ENCODE measurements around the gene HIC1.

Gene HIC1

DNA sequence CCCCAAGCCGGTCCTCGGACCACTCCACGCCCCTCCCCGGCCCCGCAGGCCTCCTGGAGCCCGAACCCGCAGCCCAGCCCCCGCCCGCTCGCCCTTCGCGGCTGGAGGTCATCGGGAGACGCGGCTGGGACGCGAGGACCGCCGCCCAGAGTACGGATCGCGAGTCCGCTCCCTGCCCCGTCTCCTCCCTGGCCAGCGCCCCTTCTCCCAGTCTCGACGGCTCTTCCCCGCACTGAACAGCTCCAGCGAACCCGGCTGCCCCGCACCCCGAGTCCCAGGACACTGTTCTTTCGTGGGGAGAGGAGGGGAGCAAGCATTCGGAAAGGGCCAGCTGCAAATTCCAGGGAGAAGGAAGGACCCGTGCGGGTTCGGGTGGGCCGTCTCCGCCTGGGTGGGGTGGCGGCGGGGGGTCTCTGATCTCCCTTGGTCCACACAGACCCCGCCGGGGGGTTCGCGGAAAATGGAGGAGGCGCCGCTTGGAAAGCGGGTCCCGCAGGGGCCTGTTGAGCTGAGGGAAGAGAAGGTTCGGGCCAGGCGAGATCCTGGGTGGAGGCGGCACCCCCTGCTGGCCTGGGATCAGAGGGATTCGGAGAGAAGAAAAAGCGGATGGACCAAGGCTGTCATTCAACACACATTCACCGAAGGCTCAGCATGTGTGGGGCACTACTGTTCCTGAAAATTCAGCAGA, 29.1 kb upstream of the HIC1 start:
- DNase-seq: peak; percentile 77

- DNase-seq: no peak
Observed at GRCh38 chr17:2027528-2028233, 27.2 kb upstream of the HIC1 start.

GRCh38 chr17:2028234-2028614, 26.7 kb upstream of the HIC1 start:
- DNase-seq: no peak

GRCh38 chr17:2028737-2029136, 26.2 kb upstream of the HIC1 start:
- no peak for DNase-seq

- peak; percentile 89 for DNase-seq
Observed at GRCh38 chr17:2029911-2030778, 24.8 kb upstream of the HIC1 start, which contains the start of gene DPH1. DPH1 (plus strand) TSS chr17:2030153; CDS start chr17:2030170, 17 bp downstream.

DNA sequence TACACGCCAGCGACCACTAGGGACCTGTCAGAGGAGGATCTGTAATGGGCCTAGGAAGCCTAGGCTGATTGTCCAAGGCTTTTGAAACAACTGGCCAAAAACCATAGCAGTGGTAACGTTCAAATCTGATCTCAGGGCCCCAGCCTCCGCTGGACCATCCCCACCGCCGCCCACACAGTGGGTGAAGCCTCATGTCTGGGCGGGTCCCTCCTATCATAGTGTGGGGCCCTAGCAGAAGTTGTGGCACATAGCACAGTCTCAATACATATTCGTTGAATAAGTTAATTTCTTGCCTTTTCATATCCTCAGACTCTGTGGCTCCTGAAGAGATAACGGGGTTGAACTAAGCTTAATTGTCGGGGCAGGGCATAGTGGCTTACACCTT, 24.1 kb upstream of the HIC1 start:
- no peak for DNase-seq

DNA sequence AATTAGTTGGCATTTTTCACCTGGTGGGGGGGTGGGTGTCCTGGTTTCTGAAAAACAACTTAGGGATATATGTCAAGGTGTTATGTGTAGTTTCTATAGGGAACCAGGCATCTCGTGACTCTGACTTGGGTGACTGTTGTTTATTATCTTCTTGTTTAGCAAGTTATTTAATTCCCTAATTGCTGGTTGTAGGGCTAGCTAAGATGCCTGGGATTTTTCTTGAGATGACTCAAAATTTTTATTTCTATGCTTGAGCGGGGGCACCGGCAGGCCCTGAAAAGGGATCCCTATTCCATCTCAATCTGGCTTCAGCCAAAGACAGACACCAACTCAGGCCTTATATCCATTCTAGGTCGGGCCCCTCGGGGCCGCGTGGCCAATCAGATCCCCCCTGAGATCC, 21.8 kb upstream of the HIC1 start:
- no peak for DNase-seq

DNA sequence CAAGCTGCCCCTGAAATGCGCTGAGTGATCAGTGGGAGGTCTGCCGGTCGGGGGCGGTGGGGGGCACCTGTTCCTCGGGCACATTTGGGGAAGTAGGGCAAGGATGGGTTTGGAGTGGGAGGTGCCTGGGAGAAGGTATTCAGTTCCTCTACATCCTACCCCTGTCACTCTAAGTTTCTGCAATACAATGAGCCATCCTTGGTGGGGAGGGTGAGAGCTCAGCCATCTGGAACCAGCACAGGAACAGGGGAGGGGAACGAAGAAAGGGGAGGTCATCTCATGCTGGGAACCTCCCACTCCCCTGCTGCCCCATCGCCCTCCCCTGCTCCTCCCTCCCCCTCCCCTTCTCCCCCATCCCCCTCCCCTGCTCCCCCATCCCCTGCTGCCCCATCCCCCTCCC, 20.7 kb upstream of the HIC1 start:
- no peak for DNase-seq

- no peak for DNase-seq
Observed at GRCh38 chr17:2034806-2035540, 19.9 kb upstream of the HIC1 start.

GRCh38 chr17:2035541-2036488, 19.1 kb upstream of the HIC1 start:
- DNase-seq: no peak

GRCh38 chr17:2037155-2037554, 17.7 kb upstream of the HIC1 start:
- no peak for DNase-seq

DNA sequence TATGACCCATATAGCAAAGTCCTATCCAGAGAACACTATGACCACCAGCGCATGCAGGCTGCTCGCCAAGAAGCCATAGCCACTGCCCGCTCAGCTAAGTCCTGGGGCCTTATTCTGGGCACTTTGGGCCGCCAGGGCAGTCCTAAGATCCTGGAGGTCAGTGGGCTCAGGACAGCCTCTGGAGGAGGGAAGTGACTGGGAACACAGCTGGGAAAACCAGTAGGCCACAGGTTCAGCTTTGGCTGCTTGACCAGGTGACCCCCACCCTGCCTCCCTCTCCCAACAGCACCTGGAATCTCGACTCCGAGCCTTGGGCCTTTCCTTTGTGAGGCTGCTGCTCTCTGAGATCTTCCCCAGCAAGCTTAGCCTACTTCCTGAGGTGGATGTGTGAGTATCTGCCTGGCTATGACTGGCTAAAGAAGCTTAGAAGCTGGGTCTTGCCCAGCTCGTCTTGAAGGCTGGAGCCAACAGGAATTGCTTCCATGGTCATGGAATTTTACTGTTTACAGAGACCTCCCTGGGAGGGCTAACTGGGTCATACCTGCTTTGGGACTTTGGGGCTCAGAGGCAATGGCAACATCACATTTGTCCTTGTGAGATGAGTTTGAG, 14.6 kb upstream of the HIC1 start:
- DNase-seq: no peak

DNA sequence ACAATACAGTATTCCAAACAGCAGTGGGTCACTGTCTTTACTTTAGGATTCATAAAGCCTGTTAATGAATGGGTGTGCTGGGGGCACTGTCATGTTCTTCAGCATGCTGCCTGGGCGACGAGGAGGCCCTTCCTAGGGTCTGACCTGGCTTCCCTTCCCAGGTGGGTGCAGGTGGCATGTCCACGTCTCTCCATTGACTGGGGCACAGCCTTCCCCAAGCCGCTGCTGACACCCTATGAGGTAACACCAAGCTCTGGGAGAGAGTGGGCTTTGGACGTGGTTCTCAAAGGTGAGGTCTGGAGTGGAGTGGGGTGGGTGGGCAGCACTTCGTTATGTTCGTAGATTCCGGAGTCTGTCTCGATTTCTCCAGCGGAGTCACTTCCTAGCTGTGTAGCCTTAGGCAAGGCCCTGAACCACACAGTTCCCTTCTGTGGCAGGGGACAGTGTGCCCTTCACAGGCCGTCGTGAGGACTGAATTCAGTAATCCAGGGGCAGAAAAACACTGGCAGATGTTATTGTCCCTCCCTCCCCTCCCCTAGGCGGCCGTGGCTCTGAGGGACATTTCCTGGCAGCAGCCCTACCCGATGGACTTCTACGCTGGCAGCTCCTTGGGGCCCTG, 13.9 kb upstream of the HIC1 start:
- no peak for DNase-seq

DNA sequence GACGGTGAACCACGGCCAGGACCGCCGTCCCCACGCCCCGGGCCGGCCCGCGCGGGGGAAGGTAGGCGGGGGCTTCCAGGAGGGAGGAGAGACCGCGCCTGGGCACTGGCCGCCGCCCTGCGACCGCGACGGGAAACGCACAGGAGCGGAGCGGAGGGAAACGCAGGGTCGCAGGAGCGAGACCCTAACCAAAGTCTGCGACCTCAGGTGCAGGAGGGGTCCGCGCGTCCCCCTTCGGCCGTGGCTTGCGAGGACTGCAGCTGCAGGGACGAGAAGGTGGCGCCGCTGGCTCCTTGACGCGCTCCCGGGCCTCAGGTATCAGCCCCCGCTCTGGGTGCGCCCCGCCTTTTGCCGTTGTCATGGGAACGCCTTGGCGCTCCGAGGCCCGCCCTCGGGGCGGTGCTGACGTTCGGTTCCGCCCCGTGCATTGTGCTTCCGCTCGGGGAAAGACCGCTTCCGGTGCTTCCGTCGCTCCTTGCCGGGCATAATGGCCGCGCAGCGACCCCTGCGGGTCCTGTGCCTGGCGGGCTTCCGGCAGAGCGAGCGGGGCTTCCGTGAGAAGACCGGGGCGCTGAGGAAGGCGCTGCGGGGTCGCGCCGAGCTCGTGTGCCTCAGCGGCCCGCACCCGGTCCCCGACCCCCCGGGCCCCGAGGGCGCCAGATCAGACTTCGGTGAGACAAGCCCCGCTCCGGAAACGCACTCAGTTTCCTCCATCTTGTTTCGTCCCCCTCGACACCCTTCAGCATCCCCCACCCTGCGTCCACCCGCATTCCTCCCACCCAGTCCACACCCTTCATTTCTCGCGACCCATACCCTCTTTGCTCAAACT, 13.1 kb upstream of the HIC1 start, which contains the start of gene OVCA2:
OVCA2 (plus strand) TSS at position 462 of the 829 bp plus-strand sequence; CDS start at position 488, 26 bp downstream.
- DNase-seq: peak; percentile 96

GRCh38 chr17:2042390-2042847, 12.5 kb upstream of the HIC1 start:
- no peak for DNase-seq

- no peak for DNase-seq
Observed at GRCh38 chr17:2042933-2043332, 12.0 kb upstream of the HIC1 start.

- DNase-seq: no peak
Observed at GRCh38 chr17:2043785-2044184, 11.1 kb upstream of the HIC1 start.

DNA sequence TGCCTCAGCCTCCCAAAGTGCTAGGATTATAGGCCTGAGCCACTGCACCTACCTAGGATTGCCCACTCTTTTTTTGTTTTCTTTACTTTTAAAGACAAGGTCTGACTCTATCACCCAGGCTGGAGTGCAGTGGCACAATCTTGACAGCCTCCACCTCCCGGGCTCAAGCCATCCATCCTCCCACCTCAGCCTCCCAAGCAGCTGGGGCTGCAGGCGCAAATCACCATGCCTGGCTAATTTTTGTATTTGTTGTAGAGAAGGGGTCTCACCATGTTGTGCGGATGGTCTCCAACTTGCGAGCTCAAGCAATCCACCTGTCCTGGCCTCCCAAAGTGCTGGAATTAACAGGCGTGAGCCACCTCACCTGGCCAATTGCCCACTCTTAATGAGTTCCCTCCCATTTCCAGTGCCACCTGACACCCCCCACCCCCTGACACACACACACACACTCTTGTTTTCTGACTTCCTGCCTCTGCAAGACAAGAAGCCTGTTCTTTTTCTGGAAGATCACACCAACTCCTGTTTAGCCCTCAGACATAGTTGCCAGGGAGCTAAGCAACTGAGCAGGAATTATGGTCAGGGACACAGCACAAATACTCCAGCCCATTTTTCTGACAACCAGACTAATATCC, 10.5 kb upstream of the HIC1 start:
- no peak for DNase-seq

DNA sequence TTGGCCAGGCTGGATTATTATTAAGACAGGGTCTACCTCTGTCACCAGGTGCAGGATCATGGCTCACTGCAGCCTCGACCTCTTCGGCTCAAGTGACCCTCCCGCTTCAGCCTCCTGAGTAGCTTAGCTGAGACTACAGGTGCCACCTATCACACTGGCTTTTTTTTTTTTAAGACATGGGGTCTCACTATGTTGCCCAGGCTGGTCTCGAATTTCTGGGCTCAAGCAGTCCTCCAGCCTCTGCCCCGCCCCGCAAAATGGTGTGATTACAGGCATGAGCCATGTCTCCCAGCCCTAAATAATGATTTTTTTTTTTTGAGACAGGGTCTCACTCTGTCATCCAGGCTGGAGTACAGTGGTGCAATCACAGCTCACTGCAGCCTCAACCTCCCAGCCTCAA, 7.3 kb upstream of the HIC1 start:
- DNase-seq: no peak

Measured in left hindlimb (tissue), 1 donor.